ENCODE data around the gene TEX53.
A peak's percentile ranks its signal among the peaks of the same experiment; 100 is the strongest.

TEX53 gene

DNA sequence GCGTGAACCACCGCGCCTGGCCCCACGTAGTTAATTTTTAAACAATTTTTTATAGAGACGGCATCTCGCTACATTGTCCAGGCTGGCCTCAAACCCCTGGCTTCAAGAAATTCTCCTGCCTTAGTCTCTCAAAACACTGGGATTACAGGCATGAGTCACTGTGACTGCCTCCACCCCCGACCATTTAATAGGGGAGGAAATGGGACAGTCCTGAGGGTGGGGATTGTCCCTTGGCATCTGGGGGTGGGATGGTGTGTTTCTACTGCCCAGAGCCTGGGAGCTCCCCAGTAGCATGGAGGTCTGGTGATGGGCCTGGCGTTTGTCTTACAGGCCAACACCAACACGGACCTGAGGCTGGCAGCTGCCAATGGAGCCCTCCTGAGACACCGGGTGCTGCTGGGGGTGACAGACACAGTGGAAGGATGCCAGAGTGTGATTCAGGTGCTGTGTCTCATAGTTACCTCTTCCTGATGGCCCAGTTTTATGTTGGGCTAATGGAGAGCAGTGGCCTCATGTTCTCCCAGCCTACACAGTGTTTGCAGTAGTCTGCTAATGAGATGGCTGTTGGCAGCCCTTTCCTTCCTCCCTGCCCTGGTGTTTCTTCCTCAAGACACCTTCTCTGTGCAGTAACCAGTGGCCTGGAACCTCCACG lies 24.0 kb downstream of the TEX53 start:
- no peak for DNase-seq

DNA sequence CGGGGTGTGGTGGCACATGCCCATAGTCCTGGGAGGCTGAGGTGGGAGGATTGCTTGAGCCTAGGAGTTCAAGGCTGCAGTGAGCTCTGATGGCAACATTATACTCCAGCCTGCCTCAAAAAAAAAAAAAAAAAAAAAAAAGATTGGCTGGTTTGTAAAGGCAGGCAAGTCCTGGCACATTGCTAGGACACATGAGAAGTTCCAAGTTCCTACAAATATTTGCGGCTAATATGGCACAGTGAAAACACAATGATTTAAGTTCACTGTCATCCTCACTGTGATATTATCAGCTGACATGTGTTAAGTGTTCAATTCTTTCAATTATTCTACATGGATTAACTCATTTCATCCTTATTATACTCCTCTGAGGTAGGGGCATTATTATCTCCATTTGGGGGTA lies 26.4 kb downstream of the TEX53 start:
- DNase-seq = no peak

DNA sequence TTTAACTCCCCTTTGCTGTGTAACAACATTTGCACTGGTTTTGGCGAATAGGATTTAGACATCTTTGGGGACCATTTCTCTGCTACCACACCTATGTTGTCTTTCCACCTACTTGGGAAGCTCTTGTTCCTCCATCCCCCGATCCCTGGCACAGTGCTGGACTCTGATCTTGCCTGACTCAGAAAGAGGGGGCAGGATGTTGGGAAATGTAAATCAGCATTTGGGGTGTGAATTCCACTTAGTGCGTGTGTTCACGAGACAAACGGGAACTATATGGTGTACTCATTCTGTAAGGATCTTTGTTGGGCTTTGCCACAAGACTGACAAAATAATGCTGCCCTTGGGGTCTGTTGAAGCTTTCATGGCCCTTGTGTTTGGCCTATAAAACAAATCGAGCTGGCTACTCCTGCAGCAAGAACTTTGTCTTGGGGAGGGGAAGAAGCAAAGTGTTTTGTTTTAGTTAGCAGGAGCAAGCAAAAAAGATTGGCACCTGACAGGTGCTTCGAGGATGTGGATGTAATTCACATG lies 28.0 kb downstream of the TEX53 start:
- DNase-seq = no peak

DNA sequence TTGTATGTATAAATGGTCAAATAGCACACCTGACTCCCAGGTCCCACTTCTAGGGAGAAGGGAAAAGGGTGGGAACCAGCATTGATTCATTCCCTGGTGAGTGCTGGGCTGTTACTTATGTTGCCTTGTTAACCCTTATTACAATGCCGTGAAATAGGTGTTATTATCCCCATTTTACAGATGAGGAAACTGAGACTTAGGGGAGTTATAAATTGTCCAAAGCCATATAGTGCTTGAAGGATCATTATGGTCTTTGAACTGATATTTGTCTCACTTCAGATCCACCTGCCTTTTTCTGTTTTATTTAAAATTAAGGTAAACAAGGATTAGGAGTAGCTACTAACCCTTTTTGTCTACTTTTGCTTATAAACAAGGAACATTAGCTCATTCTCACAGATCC lies 30.1 kb downstream of the TEX53 start:
- no peak for DNase-seq

DNA sequence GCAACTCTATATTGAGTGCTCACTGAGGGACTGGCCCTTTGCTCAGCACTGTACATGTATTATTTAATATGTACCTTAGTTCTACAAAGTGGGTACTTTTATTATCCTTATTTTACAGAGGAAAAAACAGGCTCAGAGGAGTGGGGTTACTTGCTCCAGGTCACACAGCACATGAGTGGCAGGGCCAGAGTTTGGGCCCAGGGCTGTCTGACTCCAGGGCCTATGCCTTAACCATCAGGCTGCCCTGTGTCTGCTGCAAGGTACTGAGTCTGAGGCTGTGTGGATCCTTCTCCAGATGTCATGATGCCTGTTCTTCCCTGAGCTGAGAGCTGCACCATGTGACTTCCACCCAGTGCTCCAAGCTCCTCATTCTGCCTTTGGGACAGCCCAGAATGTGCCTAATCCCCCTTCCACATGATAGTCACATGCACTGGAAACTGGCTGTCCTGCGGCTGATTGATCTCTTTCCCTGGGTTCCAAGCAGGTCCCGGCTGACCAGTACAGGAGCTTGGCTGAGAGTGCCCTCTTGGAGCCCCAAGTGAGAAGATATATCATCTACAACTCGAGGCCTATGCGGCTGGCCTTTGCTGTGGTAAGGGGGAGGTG lies 31.1 kb downstream of the TEX53 start:
- DNase-seq = no peak

DNA sequence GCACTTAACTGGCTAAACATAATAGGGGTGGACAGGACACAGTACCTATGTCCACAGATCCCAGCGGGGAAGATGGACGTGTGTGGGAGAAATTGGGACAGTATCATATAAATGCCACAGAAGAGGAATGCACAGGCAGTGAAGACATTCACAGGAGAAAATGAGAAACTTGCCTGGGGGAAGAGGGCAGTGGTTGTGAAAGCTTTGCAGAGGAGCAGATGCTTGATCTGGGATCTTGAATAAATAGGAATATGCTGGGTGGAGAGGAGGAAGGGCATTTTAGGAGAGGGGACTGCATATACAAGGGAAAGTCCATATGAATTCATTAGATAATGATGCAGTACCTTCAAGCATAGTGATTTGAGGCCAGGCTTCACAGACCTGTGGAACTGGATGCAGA lies 32.9 kb downstream of the TEX53 start:
- no peak for DNase-seq

DNA sequence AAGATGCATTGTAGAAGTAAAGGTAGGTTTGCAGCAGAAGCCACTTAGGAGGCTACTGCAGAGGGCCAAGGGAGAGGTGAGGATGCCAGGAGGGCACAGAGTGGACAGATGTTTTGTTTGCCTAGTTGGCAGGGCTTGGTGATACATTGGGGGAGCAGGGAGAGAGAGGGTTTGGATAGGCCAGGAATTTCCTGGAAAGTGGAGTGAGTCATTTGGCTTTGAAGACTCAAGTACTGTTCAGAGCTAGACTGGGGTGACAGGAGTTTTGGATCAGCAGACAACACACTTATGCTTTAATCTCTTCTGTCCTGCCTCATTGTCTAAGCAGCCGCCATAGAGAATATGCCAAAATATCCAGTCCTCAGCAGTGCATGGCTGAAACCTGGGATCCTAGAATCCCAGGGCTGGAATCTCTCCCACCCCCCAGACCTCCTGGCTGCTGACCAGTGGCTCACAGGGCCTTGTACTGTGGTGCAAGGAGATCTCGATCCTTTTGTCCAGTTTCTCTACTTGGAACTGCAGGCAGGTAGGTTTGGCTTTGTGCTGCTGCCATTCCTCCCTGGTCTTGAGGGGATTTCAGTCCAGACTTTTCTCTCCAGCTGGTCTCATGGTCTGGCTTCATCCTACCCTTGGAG lies 35.5 kb downstream of the TEX53 start:
- DNase-seq = no peak

DNA sequence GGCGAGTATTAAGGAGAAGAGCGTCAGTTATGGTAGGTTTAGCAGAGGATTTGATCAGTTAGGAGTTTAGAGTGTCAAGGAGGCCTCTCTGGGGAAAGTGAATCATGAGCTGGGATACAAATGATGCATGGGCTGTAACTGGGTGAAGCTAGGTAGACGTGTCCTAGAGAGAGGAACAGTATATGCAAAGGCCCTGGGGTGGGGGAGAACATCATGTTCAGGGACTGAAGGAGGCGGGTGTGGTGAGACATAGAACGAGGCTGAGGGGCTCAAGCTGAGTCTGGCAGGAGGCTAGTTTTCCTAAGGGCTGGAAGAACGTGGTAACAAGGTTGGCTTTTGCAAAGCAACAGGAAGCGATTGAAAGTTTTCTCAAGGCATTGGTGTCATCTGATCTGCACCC lies 36.0 kb downstream of the TEX53 start:
- DNase-seq = no peak

DNA sequence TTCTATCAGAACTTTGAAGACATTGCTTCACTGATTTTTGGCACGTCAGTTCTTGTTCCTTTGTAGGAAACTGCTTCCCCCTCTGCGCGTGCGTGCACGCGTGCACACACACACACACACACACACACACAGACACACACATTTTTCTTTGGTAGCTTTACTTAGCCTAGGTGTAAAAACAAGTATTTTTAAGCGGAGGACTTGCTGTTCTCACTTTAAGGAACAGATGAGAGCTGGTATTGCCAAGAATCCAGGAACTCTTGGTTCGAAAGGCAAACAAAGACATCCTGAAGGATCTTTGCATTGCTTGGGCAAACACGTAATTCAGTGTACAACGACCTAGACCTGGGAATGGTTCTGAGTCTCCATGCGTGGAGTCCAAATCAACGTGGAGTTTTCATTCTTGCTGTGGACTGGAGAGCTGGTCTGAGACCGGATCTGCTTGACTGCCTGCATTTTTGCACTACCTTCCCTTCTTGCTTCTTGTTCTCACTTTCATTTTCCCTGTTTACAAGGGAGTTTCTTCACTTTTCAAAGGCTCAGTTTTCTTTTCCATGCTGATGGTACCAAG lies 38.3 kb downstream of the TEX53 start:
- DNase-seq = no peak

DNA sequence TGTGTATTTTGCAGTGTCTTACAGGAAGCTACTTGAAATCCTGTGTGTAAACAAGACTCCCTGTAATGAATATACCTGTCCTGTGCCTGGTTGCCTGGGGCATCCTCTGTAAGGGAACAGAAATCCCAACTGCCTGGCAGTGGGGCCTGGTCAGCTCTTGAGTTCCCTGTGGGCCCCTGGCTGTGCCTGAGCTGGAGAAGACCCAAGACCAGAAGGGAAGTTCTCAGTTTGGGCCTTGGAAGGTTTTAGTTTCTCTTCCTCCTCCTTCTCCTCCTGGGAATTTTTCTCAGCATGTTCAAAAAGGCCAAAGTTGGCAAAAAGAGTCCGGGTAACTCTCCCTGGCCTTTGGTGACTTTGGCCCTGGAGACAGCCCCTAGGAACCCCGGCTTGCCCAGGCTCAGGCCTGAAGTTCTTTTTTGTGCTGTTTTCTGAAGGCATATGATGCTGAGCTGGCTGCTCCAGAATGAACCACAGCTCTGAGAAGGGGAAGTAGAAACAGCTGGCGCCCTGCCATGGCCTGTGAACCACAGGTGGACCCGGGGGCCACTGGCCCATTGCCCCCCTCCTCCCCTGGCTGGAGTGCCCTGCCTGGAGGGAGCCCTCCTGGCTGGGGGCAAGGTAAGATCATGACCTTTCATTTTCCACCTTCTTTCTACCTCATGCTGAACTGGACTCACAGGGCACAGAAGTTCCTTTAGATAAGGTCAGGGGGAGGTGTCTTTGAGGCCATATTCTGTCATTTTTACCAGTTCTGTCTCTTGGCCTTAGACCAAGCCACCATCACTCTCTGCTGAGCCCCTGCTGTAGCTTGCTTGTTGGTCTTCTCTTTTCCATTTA lies 40.7 kb downstream of the TEX53 start:
- DNase-seq = peak; percentile 59

DNA sequence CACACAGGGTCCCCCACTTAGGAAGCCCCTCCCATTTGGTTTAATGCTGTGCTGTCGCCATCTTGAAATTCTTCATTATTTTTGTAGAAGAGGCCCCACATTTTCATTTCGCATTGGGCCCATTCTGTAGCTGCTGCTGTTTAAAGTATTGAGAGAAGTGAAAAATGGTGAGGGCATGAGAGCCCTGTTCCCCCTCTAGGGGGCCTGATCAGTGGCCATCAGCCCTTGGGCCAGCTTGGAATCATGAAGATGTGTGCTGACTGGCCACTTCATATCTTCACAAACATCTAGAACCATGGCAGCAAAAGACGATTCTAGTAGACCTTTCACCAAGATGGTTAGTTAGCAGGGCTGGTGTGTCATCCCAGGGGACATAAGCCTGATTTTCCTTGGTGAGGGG lies 43.2 kb downstream of the TEX53 start:
- DNase-seq = no peak

DNA sequence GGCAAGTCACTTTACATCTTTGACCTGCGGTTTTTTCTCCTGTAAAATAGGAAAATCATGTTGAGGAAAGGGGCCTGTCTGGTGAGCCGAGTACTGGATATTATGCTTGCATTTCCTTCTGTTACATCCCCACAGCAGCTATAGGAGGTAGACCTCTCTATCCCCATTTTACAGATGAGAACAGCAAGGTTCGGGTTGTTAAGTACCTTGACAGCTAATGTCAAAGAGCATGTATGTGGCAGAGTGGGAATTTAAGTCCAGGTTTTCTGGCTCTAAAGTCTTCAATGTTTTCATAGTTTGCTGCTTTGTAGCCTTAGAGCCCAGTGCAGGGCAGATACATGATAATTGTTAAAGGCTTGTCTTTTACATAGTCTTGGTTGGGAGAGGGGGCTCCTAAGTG lies 43.7 kb downstream of the TEX53 start:
- no peak for DNase-seq

DNA sequence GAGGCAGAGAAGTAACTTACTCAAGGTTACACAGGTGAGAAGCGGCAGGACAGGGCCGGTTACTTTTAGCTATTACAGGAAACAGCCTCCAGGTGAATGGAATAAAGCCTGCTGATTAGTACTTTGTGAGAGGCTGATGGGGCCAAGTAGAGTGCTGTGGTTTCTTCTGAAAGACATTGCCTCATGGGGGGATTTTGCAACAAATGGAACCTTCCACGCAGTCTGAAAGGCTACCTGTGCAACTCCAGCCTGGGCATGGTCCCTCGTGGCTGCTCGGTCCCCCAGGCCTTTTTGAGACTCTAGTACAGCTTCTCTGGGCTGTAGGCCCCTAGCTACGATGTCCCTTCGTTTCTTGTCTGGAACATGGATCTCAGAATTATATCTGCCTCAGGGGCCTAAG lies 44.5 kb downstream of the TEX53 start:
- peak; percentile 33 for DNase-seq

DNA sequence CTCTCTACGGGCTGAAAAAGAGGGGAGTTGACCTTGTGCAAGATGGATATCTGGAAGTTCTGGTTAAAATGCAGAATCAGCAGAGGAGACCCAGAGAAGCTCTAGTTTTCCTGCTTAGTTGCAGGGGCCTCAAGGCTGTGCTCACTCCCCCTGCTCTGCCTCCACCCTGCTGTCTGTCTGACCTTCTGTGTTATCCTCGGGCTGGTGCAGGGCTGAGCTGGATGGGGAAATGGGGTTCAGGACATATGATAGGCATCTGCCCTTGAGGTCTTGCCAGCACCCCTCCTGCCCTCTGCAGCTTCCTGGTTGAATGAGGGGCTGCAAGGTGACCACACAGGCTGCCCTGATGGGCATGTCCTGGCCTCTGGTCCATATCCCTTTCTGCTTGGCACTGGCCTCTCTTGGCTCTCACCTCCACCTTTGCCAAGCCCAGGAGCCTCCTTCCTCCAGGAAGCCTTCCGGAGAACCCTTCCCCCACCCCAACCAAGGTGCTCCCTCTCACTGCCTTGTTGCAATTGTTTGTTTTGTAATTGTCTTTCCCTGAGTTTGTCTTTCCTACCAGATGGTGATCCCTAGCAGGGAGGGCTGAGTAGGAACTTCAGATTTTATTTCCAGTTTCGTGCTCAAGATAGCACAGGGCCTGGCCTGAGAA lies 45.2 kb downstream of the TEX53 start:
- DNase-seq = peak; percentile 74

DNA sequence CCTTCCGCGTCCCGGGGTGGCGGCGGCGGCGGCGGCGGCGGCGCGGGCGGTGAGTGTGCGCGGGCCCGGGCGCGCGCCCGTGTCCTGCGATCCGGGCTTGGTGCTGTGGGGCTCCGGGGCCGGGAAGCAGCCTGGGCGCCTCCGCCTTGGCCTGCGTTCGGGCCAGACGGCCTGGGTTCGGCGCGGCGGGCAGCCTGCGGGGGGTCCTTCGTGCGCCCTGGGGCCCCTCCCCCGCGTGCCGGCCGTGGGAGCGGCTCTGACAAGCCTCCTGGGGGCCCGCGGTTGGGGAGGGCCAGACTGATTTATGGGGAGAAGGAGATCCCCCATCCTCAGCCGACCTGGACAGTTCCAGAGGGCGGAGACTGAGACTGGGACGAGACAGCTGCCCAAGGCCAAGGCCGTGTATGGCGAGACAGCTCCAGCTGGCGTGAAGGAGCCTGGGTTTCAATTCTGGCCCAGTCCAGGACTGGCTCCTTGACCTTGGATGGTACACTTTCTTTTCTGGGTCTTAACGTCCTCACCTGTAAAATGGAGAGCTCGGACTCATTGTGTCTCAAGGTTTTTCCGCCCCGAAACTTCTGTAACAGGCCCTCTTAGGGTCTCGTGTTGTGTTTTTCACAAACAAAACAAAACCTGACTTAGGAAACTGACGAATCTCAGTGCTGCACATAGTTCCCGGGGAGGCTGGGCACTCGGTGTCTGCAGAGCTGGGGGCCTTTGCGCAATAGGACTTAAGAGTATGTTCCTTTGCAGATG lies 45.9 kb downstream of the TEX53 start:
- DNase-seq = peak; percentile 82

DNA sequence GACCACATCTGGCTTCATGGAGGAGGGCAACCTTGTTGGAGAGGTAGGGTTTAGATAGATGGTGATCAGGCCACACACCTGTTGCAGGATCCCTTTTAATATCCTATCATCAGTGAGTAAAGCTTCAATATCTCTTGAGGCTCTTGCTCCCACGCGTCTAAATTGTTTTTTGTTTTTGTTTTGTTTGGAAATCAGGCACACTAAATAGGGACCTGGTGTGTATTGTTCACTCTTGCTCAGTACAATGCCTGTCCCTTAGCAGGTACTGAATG lies 49.1 kb downstream of the TEX53 start:
- no peak for DNase-seq

DNA sequence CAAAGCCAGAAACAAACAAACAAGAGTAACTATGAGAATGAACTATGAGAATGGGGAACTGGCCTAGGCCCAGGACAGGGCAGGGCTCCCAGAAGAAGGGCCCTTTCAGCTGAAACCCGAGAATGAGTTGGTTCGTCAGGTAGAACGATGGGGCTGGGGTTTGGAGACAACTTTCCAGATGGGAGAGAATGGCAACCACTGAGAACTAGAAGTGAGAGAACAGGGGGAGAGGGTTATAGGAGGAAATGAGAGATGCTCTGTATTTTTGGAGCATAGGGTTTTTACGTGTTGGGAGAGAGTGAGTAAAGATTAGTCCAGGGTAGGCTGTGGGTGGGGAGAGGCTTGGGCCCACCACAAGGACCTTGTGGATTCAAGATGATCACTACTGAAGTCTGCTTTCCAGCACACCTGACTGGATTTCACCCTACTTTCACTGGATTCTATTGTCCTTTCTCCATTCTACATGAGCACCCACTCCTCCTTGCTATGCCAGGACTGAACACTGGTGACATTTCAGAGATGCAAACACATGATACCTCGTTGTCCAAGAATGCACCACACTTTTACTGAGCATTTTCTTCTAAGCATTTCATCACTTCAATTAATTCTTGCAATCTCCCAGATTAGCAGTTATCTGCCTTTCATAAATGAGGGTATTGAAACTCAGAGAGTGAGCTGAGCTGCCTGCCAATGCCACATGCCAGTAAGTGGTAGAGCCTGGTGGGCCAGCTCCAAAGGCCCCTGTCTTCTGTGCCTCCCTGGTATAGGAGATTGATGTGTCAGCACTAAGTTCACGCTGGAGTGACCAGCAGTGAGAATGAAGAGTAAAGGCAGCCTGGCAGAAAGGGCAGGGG lies 49.7 kb downstream of the TEX53 start:
- DNase-seq = no peak

DNA sequence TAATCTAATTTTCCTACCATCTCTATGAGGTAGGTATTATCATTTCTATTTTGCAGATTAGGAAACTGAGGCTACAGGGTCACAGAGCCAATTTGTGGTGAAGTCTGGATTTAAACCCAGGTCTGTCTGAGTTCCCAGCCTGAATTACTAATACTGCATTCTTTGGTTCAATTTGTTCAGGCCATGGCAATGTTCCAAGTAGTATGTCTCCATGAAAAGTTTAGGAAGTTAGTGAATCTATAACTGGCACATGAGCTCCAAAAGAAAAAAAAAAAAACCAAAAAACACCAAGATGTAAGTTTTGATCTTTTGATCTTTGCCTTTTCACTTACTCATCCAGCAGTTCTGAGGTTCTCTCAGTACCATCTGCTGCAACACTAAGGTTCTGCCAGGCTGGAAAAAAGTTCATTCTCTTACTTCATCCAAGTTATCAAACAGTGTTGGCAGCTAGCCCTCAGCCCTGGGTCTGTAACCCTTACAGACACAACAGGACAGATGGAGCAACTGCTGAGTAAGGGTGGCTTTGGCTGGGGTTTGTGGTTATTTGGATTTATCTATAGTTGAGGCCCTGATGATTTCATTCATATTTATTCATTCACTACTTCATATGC lies 50.9 kb downstream of the TEX53 start:
- DNase-seq = no peak

All from NCI-H69 (cell line).